MM.1S (cell line): ENCODE data around the gene GNAT1.

ENCODE experiments used
- EZH2phosphoT487 ChIP-seq: fragments of 300-600 bp; sonication (generic); IDR thresholded peaks from 2 replicates; pipeline ENCODE4 v1.6.1; 2018; ENCODE audit warnings: antibody characterized with exemption, low read length
- TF ChIP-seq, protein P1 (sequence below): fragments of 300-600 bp; sonication (generic); IDR thresholded peaks from 2 replicates; pipeline ENCODE4 v1.5.1; 2016; ENCODE audit warnings: antibody characterized with exemption, low read length, mixed read lengths

DNA sequence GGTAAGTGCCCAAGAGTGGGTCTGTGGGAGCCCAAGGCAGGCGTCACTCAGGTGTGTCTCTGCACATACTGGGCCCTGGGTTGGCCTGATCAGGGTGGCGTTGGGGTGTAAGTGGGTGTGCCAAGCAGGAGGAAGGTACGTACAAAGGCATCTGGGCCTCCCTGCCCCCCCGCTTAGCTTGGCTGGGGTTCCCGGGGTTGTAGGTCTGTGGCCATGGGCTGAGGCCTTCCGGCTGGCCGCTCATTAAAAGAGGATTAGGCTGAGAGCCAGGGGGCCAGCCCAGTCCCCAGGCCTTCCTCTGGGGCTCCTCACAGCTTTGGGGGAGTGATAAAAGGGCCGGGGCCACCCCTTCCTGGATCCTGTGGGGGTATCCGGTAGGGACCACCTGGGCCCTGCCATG is 23.0 kb upstream of the GNAT1 start:
- no peak for TF ChIP-seq EZH2phosphoT487
- TF ChIP-seq, protein P1, sequence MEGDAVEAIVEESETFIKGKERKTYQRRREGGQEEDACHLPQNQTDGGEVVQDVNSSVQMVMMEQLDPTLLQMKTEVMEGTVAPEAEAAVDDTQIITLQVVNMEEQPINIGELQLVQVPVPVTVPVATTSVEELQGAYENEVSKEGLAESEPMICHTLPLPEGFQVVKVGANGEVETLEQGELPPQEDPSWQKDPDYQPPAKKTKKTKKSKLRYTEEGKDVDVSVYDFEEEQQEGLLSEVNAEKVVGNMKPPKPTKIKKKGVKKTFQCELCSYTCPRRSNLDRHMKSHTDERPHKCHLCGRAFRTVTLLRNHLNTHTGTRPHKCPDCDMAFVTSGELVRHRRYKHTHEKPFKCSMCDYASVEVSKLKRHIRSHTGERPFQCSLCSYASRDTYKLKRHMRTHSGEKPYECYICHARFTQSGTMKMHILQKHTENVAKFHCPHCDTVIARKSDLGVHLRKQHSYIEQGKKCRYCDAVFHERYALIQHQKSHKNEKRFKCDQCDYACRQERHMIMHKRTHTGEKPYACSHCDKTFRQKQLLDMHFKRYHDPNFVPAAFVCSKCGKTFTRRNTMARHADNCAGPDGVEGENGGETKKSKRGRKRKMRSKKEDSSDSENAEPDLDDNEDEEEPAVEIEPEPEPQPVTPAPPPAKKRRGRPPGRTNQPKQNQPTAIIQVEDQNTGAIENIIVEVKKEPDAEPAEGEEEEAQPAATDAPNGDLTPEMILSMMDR, result no peak
